WI38 (cell line): Measurements from ENCODE around the gene BCL11B.

Experiments
- H3K4me3 ChIP-seq: 2 replicates; pipeline ENCODE4 v1.5.1; 2011; ENCODE audit warnings: low read depth, mild to moderate bottlenecking, control low read depth, low read length
- CTCF ChIP-seq: IDR thresholded peaks from 2 replicates; pipeline ENCODE4 v1.5.1; 2012; ENCODE audit warnings: low read depth, mild to moderate bottlenecking, control low read depth, low read length

BCL11B gene

GRCh38 chr14:99221445-99221844 is 50.6 kb downstream of the BCL11B start:
- TF ChIP-seq CTCF = no peak
- H3K4me3 ChIP-seq = no peak overlapping the region

DNA sequence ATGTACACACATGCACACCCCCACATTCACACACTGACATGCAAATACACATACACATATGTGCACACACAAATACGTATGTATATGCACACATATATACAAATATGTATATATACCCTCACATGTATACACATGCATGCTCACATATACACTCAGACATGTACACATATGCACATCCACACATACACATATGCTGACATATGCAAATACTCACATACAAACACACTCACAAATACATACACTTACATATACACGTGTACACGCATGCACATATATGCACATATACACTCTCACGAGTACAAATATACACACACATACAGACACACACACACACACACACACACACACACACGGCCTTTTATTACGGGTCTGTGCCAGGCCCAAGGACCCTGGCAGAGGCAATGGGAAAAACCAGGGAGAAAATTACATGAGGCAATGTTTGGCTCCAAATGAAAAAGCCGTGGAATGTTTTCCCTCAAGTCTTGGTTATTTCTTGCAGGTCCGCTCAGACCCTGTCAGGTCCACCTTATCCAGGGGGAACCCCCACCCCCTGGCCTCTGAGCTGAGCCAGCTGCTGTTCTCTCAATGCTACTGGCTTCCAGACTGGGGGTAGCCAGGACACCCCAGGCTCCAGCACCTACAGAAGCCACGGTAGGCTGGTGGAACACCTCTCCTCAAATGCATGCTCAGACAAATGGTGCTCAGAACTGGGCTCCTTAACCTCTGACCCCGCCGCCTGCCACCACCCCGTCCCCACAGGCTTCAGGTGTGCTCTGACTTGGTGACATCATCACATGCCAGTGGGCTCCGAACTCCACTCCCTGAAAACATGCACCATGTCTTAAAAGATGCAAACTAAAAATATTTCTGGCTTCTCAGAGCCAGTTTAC is 54.7 kb downstream of the BCL11B start:
- no peak for TF ChIP-seq CTCF
- no peak overlapping the region for H3K4me3 ChIP-seq

DNA sequence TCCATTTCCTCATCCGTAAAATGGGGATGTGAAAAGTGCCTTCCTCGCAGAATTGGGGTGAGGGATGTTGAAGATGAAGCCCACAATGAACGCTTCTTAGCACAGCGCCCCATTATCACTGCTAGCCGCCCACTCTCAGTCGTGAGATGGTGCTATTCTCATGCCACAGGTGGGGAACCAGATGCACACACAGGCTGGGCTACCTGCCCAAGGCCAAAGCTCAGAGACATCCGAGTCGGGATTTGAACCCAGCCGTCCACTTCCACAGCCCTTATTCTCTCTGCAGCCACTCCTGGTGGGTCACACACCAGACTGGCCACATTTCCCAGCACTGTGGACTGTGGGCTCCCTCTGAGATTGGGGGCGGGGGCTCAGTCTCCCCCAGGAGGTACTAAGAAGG is 55.8 kb downstream of the BCL11B start:
- TF ChIP-seq CTCF = no peak
- H3K4me3 ChIP-seq = no peak overlapping the region

DNA sequence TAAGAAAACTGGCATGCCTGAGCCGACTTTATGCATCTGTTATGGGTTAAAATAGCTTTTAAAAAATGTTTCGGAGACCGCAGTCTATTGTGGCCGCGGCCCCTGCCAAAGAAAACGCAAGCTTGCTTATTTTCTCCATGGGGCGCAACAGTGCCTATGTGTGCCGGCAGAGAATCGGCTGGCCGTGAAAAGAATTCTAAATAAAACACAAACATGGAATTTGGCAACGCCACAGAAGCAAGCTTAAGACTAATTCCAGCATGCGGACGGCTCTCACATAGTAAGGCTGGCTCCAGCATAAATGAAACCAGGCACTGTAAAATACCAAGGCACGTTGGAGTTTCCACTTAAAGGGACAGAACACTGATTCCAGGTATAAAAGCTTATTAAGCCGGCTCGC is 56.7 kb downstream of the BCL11B start:
- TF ChIP-seq CTCF = no peak
- H3K4me3 ChIP-seq = no peak overlapping the region

- TF ChIP-seq CTCF = no peak
- H3K4me3 ChIP-seq = no peak overlapping the region
Observed at GRCh38 chr14:99214701-99215100, 57.3 kb downstream of the BCL11B start.

DNA sequence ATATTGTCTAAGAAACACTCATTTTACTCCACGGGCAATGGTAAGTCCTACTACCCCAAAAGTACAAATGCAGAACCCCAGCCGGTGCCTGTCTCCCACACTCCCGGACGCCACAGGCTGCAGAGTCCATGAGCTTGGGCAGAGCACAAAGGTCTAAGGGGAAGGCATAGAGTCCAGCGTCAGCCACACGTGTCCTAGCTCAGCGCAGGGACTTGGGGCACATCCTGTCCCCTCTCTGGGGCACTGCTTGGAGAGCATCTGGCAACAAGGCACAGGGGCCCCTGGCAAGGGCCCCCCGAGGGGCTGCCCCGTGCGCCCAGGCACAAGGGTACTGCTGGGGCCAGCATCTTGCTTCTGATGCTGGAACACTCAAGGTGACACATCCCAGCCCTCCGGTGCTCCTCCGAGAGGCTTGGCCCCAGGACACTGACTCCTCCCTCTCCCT is 58.4 kb downstream of the BCL11B start:
- H3K4me3 ChIP-seq = no peak overlapping the region
- no peak for TF ChIP-seq CTCF

GRCh38 chr14:99213101-99213500 is 58.9 kb downstream of the BCL11B start:
- no peak overlapping the region for H3K4me3 ChIP-seq

More at GRCh38 chr14:99213101-99213500, 58.9 kb downstream of the BCL11B start:
- no peak for TF ChIP-seq CTCF
